Prostate gland (tissue), 2 donors: Measurements from ENCODE around the gene RNF121.
A peak's percentile ranks its signal among the peaks of the same experiment; 100 is the strongest.

Experiments used
- POLR2A ChIP-seq: fragments of 450-650 bp; IDR thresholded peaks from one replicate; pipeline ENCODE4 v1.6.1; 2016; ENCODE audit warnings: antibody characterized with exemption, mild to moderate bottlenecking
- POLR2AphosphoS5 ChIP-seq: sonication (generic); formaldehyde crosslinking; IDR thresholded peaks from one replicate; pipeline ENCODE4 v1.6.1; 2017; ENCODE audit warnings: antibody characterized with exemption
- TF ChIP-seq, protein P1 (sequence below), 4 experiments: fragments of 200-600 bp in 2 of 4; fragments of 450-650 bp in 2 of 4; sonication (generic) in 2 of 4; IDR thresholded peaks; 1 replicate in 3 of 4; 2 replicates in 1 of 4; pipeline ENCODE4 v1.5.1; 2016 to 2019; ENCODE audit warnings: antibody characterized with exemption in 4 of 4, mild to moderate bottlenecking in 2 of 4, moderate library complexity in 2 of 4

DNA sequence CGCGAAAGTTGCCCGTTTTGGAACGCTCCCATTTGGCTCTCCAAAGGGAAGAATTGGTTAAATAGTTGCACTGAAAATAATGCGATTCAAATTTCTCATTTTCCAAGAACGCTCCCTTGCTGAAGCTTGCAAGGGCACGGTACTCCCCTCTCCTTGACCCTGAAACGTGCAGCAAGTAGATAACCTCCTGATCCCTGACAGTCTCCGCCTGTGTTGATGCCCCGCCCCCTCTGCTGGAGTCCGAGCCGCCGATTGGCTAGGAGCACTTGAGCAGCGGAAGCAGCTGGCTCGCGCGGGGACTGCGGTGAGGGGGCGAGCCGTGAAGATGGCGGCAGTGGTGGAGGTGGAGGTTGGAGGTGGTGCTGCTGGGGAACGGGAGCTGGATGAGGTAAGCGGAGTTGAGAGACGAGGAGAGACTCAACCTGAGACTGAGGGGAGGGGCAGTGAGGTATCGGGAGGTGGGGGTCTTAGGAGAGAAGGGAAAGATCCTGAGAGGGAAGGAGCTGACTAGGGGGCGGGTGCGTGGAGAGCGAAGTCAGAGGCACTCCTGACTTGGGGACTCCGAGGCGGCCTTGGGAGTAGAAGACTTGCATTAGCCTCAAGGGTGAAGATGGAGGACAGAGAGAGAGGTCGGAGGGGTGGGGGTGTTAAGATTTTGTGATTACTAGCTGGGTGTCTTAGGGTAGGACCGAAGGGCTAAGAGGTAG is at the start of gene RNF121:
- TF ChIP-seq POLR2AphosphoS5 (peak; percentile 80), POLR2A (no peak)
- TF ChIP-seq, protein P1, sequence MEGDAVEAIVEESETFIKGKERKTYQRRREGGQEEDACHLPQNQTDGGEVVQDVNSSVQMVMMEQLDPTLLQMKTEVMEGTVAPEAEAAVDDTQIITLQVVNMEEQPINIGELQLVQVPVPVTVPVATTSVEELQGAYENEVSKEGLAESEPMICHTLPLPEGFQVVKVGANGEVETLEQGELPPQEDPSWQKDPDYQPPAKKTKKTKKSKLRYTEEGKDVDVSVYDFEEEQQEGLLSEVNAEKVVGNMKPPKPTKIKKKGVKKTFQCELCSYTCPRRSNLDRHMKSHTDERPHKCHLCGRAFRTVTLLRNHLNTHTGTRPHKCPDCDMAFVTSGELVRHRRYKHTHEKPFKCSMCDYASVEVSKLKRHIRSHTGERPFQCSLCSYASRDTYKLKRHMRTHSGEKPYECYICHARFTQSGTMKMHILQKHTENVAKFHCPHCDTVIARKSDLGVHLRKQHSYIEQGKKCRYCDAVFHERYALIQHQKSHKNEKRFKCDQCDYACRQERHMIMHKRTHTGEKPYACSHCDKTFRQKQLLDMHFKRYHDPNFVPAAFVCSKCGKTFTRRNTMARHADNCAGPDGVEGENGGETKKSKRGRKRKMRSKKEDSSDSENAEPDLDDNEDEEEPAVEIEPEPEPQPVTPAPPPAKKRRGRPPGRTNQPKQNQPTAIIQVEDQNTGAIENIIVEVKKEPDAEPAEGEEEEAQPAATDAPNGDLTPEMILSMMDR (IDR thresholded peaks at IDR 0.05): no peak
